Esophagus muscularis mucosa (tissue), 4 donors: ENCODE results near the gene DCST2.

Experiments used
- EP300 ChIP-seq: sonication (generic); formaldehyde crosslinking; IDR thresholded peaks from one replicate; pipeline ENCODE4 v1.6.1; 2017; ENCODE audit warnings: antibody characterized with exemption
- POLR2A ChIP-seq: fragments of 450-650 bp; IDR thresholded peaks from one replicate; pipeline ENCODE4 v1.6.1; 2017; ENCODE audit warnings: antibody characterized with exemption, moderate library complexity, mild to moderate bottlenecking, low read depth
- POLR2AphosphoS5 ChIP-seq, 2 donors: sonication (generic); formaldehyde crosslinking; IDR thresholded peaks; one replicate each; pipeline ENCODE4 v1.6.1; 2017; ENCODE audit warnings: antibody characterized with exemption in 2 of 2
- TF ChIP-seq, protein P1 (sequence below), 3 experiments: fragments of 200-600 bp in 2 of 3; fragments of 450-650 bp in 1 of 3; sonication (generic) in 2 of 3; IDR thresholded peaks; one replicate each; pipeline ENCODE4 v1.5.1; 2017 to 2019; ENCODE audit warnings: antibody characterized with exemption in 3 of 3, mild to moderate bottlenecking in 2 of 3, moderate library complexity in 1 of 3

DNA sequence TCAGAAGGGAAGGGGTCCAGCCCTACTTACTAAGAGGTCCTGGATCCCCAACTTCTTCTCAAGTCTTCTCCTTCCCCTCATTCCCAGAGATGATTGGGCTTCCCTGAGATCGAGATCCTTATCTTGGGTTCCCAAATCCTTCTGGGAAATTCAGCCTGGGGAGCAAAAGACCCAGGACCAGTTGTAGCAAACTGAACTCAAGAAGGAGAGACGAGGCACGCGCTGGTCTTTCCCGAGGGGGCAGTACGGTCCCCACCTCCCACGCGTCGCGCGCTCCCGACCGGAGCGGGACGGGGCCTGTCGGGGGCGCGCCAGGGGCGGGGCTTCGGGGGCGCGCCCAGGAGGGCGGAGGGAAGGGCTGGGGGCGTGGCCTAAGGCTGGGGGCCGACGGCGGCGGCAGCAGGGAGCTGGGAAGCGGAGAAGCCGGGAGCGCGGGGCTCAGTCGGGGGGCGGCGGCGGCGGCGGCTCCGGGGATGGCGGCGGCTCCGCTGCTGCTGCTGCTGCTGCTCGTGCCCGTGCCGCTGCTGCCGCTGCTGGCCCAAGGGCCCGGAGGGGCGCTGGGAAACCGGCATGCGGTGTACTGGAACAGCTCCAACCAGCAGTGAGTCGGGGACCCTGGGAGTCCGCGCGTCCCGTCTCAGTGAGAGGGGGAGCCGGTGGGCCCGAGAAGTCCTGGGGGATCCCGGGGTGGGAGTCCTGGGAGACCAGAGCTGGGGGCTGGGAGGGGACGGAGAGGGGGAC, 45.1 kb upstream of the DCST2 start, which contains the start of gene EFNA3:
- TF ChIP-seq POLR2A (no peak), POLR2AphosphoS5 (IDR thresholded peaks at IDR 0.05) (no peak), EP300 (no peak)
- TF ChIP-seq, protein P1, sequence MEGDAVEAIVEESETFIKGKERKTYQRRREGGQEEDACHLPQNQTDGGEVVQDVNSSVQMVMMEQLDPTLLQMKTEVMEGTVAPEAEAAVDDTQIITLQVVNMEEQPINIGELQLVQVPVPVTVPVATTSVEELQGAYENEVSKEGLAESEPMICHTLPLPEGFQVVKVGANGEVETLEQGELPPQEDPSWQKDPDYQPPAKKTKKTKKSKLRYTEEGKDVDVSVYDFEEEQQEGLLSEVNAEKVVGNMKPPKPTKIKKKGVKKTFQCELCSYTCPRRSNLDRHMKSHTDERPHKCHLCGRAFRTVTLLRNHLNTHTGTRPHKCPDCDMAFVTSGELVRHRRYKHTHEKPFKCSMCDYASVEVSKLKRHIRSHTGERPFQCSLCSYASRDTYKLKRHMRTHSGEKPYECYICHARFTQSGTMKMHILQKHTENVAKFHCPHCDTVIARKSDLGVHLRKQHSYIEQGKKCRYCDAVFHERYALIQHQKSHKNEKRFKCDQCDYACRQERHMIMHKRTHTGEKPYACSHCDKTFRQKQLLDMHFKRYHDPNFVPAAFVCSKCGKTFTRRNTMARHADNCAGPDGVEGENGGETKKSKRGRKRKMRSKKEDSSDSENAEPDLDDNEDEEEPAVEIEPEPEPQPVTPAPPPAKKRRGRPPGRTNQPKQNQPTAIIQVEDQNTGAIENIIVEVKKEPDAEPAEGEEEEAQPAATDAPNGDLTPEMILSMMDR (IDR thresholded peaks at IDR 0.05) = no peak
